Trophoblast cell (in vitro differentiated cells and primary cell): ENCODE results near the gene GSG1.

Experiments
- DNase-seq, 2 donors: peaks; one replicate each; pipeline ENCODE4 v3.0.0-alpha.2; 2016
- H2AFZ ChIP-seq: 2 replicates; pipeline ENCODE4 v1.6.1; 2013; ENCODE audit warnings: low read length, moderate library complexity, mild to moderate bottlenecking; ENCODE audit not compliant: insufficient read depth, poor library complexity
- H2AK5ac ChIP-seq: 2 replicates; pipeline ENCODE4 v1.6.1; 2013; ENCODE audit warnings: mild to moderate bottlenecking, low read length
- H2BK120ac ChIP-seq: 2 replicates; pipeline ENCODE4 v1.6.1; 2013; ENCODE audit warnings: low read length, mild to moderate bottlenecking, moderate library complexity; ENCODE audit not compliant: insufficient read depth, poor library complexity
- H2BK12ac ChIP-seq: 2 replicates; pipeline ENCODE4 v1.6.1; 2013; ENCODE audit warnings: mild to moderate bottlenecking, low read length, moderate library complexity
- H2BK5ac ChIP-seq: 2 replicates; pipeline ENCODE4 v1.6.1; 2013; ENCODE audit warnings: low read length, low read depth, moderate library complexity, mild to moderate bottlenecking; ENCODE audit not compliant: poor library complexity
- H3K14ac ChIP-seq: 2 replicates; pipeline ENCODE4 v1.6.1; 2013; ENCODE audit warnings: mild to moderate bottlenecking, low read length
- H3K18ac ChIP-seq: 2 replicates; pipeline ENCODE4 v1.6.1; 2013; ENCODE audit warnings: mild to moderate bottlenecking, low read length
- H3K23ac ChIP-seq: 2 replicates; pipeline ENCODE4 v1.6.1; 2013; ENCODE audit warnings: low read length
- H3K27ac ChIP-seq: 2 replicates; pipeline ENCODE4 v1.5.1; 2013; ENCODE audit warnings: low read depth, mild to moderate bottlenecking, inconsistent platforms, low read length, moderate library complexity
- H3K27me3 ChIP-seq: 2 replicates; pipeline ENCODE4 v1.6.1; 2013; ENCODE audit warnings: inconsistent platforms, mild to moderate bottlenecking, low read length, moderate library complexity; ENCODE audit not compliant: insufficient read depth
- H3K36me3 ChIP-seq, 2 experiments: 1 replicate in 1 of 2; 2 replicates in 1 of 2; pipeline ENCODE4 v1.6.1; 2013; ENCODE audit warnings: low read length in 2 of 2, mild to moderate bottlenecking in 2 of 2, moderate library complexity in 1 of 2; ENCODE audit not compliant: insufficient read depth in 2 of 2, control insufficient read depth in 1 of 2
- H3K4ac ChIP-seq: 2 replicates; pipeline ENCODE4 v1.6.1; 2013; ENCODE audit warnings: low read depth, mild to moderate bottlenecking, low read length, moderate library complexity
- H3K4me1 ChIP-seq, 2 experiments: 1 replicate in 1 of 2; 2 replicates in 1 of 2; pipeline ENCODE4 v1.6.1; 2013; ENCODE audit warnings: low read length in 2 of 2, mild to moderate bottlenecking in 2 of 2, moderate library complexity in 1 of 2; ENCODE audit not compliant: insufficient read depth in 2 of 2, control insufficient read depth in 1 of 2
- H3K4me2 ChIP-seq: 2 replicates; pipeline ENCODE4 v1.6.1; 2013; ENCODE audit warnings: inconsistent platforms, mild to moderate bottlenecking, low read length, moderate library complexity
- H3K4me3 ChIP-seq: 2 replicates; pipeline ENCODE4 v1.5.1; 2013; ENCODE audit warnings: mild to moderate bottlenecking, low read depth, low read length, inconsistent platforms
- H3K79me1 ChIP-seq: one replicate; pipeline ENCODE4 v1.6.1; 2013; ENCODE audit warnings: low read length
- H3K79me2 ChIP-seq: 2 replicates; pipeline ENCODE4 v1.6.1; 2013; ENCODE audit warnings: low read length, mild to moderate bottlenecking; ENCODE audit not compliant: control insufficient read depth, insufficient read depth, poor library complexity
- H3K9ac ChIP-seq: 2 replicates; pipeline ENCODE4 v1.6.1; 2013; ENCODE audit warnings: mild to moderate bottlenecking, low read length
- H3K9me3 ChIP-seq: 2 replicates; pipeline ENCODE4 v1.6.1; 2013; ENCODE audit warnings: low read depth, mild to moderate bottlenecking, control low read depth, inconsistent platforms, low read length; ENCODE audit not compliant: insufficient read depth
- H4K12ac ChIP-seq: 2 replicates; pipeline ENCODE4 v1.6.1; 2013; ENCODE audit warnings: low read depth, mild to moderate bottlenecking, low read length, moderate library complexity
- H4K8ac ChIP-seq: 2 replicates; pipeline ENCODE4 v1.6.1; 2013; ENCODE audit warnings: low read depth, mild to moderate bottlenecking, low read length, moderate library complexity
- H4K91ac ChIP-seq: one replicate; pipeline ENCODE4 v1.6.1; 2013; ENCODE audit warnings: low read depth, mild to moderate bottlenecking, low read length, moderate library complexity
- WGBS: extraction: QIAGEN DNeasy Blood & Tissue Kit; methylation state at CpG from one replicate; pipeline ENCODE4 v1.1.7; 2013; ENCODE audit warnings: missing lambda C conversion rate; ENCODE audit not compliant: insufficient read length, insufficient coverage; ENCODE audit errors: extremely low coverage; 5-methylcytosine and 5-hydroxymethylcytosine counted together

The GSG1 gene

GRCh38 chr12:13091832-13092231 lies 11.6 kb downstream of the GSG1 start:
- H3K23ac ChIP-seq: no peak overlapping the region
- no peaks in the 10 kb centered on the region for H3K36me3 ChIP-seq
- H3K27me3 ChIP-seq: no peaks in the 10 kb centered on the region
- no peak overlapping the region for H2AFZ ChIP-seq
- H3K4me2 ChIP-seq: no peak overlapping the region
- no peak overlapping the region for H2BK5ac ChIP-seq
- no CpG with 5 or more reads among the region's 6 CpGs for WGBS
- H3K18ac ChIP-seq: no peak overlapping the region
- peaks cover 5 to 6% of the 10 kb centered on the region in 2 experiments for H3K4me1 ChIP-seq
- no peak overlapping the region for H2AK5ac ChIP-seq
- H3K27ac ChIP-seq: no peak overlapping the region
- H4K12ac ChIP-seq: no peak overlapping the region
- H4K8ac ChIP-seq: no peak overlapping the region
- peak in 1 of 2 donors; percentile 48 for DNase-seq
- no peak overlapping the region for H3K4ac ChIP-seq
- no peak overlapping the region for H4K91ac ChIP-seq
- no peak overlapping the region for H2BK12ac ChIP-seq
- no peaks in the 10 kb centered on the region for H3K79me2 ChIP-seq
- H3K14ac ChIP-seq: no peak overlapping the region
- no peak overlapping the region for H3K4me3 ChIP-seq
- H2BK120ac ChIP-seq: no peak overlapping the region
- H3K9ac ChIP-seq: no peak overlapping the region
- no peaks in the 10 kb centered on the region for H3K9me3 ChIP-seq
- peaks cover 4% of the 10 kb centered on the region for H3K79me1 ChIP-seq

DNA sequence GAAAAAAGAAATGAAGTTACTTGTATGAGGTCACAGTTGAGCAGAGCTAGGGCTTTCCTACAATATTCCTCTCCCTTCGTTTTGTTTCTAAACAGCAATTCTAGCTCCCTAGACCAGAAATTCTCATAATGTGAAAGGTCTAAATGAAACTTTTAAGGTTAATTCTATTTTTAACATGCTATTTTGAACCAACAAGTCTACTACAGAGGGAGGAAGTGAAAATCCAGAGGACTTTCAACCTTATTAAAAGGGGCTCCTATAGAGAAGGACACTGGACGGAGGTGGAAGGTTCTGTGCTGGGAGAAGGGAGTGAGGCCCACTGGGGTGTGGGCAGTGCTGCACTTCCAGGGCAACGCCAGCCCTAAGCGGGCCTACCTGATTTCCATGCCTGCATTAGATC lies 13.4 kb downstream of the GSG1 start:
- Histone ChIP-seq H3K9ac (no peak overlapping the region), H4K91ac (no peak overlapping the region), H3K36me3 (peaks cover 0 to under 1% of the 10 kb centered on the region in 2 experiments), H4K12ac (no peak overlapping the region), H3K14ac (no peak overlapping the region), H3K79me1 (peaks cover 4% of the 10 kb centered on the region), H3K79me2 (no peaks in the 10 kb centered on the region), H4K8ac (no peak overlapping the region), H2BK5ac (no peak overlapping the region), H3K4me2 (no peak overlapping the region), H3K23ac (no peak overlapping the region), H3K9me3 (no peaks in the 10 kb centered on the region), H2BK120ac (no peak overlapping the region), H3K18ac (no peak overlapping the region), H3K4me3 (no peak overlapping the region), H3K27me3 (no peaks in the 10 kb centered on the region), H2AK5ac (no peak overlapping the region), H3K4me1 (peaks cover 5 to 6% of the 10 kb centered on the region in 2 experiments), H3K27ac (no peak overlapping the region), H2AFZ (no peak overlapping the region), H3K4ac (no peak overlapping the region), H2BK12ac (no peak overlapping the region)
- DNase-seq: no peak
- WGBS: no CpG with 5 or more reads among the region's 4 CpGs

DNA sequence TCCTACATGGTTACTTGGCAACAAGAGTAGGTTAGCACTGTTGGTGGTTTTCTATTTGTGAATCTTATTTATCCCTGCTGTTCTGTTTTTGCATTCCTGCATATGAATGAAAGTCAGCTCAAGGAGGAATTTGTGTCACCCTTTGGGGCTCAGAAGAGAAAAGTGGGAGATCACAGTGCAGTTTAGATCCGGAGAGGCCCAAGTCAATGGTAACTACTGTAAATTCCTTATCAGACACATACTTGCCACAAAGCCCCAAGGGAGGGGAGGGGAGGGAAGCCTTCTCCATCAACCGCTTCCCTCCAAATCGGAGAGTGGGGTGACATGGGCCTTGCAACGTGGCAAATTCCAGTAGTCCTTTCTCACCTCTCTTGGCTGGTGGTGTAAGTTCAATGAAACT lies 15.0 kb downstream of the GSG1 start:
- H2BK12ac ChIP-seq: no peak overlapping the region
- no peak overlapping the region for H2BK120ac ChIP-seq
- no peaks in the 10 kb centered on the region for H3K27me3 ChIP-seq
- no peak overlapping the region for H3K4ac ChIP-seq
- H4K91ac ChIP-seq: no peak overlapping the region
- no peaks in the 10 kb centered on the region for H3K79me2 ChIP-seq
- no peak overlapping the region for H3K23ac ChIP-seq
- peaks cover 5 to 6% of the 10 kb centered on the region in 2 experiments for H3K4me1 ChIP-seq
- H4K8ac ChIP-seq: no peak overlapping the region
- no peak overlapping the region for H3K9ac ChIP-seq
- H3K14ac ChIP-seq: no peak overlapping the region
- H3K4me3 ChIP-seq: no peak overlapping the region
- no peak overlapping the region for H3K4me2 ChIP-seq
- no peak for DNase-seq
- no peak overlapping the region for H3K18ac ChIP-seq
- H2AFZ ChIP-seq: no peak overlapping the region
- no CpG with 5 or more reads among the region's 4 CpGs for WGBS
- no peak overlapping the region for H2AK5ac ChIP-seq
- no peak overlapping the region for H4K12ac ChIP-seq
- no peak overlapping the region for H2BK5ac ChIP-seq
- H3K27ac ChIP-seq: no peak overlapping the region
- no peaks in the 10 kb centered on the region for H3K9me3 ChIP-seq
- peaks cover 4% of the 10 kb centered on the region for H3K79me1 ChIP-seq
- peaks cover 0 to 3% of the 10 kb centered on the region in 2 experiments for H3K36me3 ChIP-seq

- H3K9ac ChIP-seq: no peak overlapping the region
- no peak overlapping the region for H2BK5ac ChIP-seq
- H2AFZ ChIP-seq: no peak overlapping the region
- H3K14ac ChIP-seq: no peak overlapping the region
- H3K79me2 ChIP-seq: no peaks in the 10 kb centered on the region
- H3K4ac ChIP-seq: no peak overlapping the region
- no peaks in the 10 kb centered on the region for H3K27me3 ChIP-seq
- no peak overlapping the region for H4K8ac ChIP-seq
- no CpG with 5 or more reads among the region's 5 CpGs for WGBS
- no peak overlapping the region for H4K12ac ChIP-seq
- H3K9me3 ChIP-seq: no peaks in the 10 kb centered on the region
- H4K91ac ChIP-seq: no peak overlapping the region
- peaks cover 2% of the 10 kb centered on the region for H3K79me1 ChIP-seq
- H3K27ac ChIP-seq: no peak overlapping the region
- H3K4me3 ChIP-seq: no peak overlapping the region
- peaks cover 3 to 6% of the 10 kb centered on the region in 2 experiments for H3K4me1 ChIP-seq
- no peak overlapping the region for H3K4me2 ChIP-seq
- no peak overlapping the region for H3K23ac ChIP-seq
- peaks cover 0 to 3% of the 10 kb centered on the region in 2 experiments for H3K36me3 ChIP-seq
- DNase-seq: no peak
- no peak overlapping the region for H2AK5ac ChIP-seq
- H3K18ac ChIP-seq: no peak overlapping the region
- H2BK12ac ChIP-seq: no peak overlapping the region
- H2BK120ac ChIP-seq: no peak overlapping the region
These were observed 15.7 kb downstream of the GSG1 start for GRCh38 chr12:13087766-13088165.
